ENCODE measurements around the gene ABCA4.

Gene ABCA4

DNA sequence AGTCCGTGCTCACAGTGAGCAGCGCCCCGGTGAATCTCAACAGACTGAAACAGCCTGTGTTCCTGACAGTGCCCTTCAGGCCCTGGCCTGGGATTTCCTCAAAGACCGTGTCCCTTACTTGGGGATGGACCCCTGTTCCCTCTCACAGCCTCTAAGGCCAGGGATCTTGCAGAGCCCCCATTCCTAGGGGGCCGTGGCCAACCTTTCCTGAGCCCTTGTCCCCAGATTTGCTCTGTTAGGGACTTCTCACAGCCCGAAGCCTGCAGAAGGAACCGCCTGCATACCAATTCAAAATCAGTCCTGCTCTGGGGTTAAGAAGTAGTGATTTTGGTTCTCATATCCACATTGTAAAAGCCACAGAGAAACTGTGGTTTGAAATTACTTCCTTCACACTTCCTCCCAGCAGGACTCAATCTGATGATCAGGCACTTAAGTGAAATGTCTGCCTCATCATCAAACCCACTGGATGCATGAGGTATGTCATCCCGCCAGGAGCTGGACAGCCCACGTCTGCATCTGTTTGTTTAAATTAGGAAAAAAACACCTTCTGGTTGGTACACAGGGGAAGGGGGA, 14.9 kb downstream of the ABCA4 start:
- H3K27me3 ChIP-seq (replicated peaks), result no peaks in the 10 kb centered on the region
- in situ Hi-C loops (cut with HindIII; ENCODE audit: low pct_ligation_motif_present, low sequenced_read_pairs), result no loop called here

DNA sequence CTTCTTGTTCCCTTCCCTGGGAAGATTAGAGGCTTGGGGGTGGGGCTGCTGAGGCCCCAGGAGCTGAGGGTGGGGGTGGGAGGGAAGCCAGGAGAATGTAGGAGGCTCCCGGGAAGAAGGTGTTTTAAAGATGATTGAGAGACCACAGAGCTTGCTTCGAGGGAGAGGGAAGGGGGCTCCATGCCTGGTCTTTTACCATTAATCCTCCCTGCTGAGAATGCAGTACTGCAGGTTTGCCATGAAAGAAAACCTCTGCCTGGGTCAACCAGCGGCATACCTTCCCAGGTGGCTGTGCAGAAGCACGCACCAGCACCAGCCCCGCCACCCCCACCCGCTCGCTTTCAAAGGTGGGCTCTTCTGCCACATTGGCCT, 15.4 kb downstream of the ABCA4 start:
- no peak for DNase-seq
- TF ChIP-seq, protein P1, sequence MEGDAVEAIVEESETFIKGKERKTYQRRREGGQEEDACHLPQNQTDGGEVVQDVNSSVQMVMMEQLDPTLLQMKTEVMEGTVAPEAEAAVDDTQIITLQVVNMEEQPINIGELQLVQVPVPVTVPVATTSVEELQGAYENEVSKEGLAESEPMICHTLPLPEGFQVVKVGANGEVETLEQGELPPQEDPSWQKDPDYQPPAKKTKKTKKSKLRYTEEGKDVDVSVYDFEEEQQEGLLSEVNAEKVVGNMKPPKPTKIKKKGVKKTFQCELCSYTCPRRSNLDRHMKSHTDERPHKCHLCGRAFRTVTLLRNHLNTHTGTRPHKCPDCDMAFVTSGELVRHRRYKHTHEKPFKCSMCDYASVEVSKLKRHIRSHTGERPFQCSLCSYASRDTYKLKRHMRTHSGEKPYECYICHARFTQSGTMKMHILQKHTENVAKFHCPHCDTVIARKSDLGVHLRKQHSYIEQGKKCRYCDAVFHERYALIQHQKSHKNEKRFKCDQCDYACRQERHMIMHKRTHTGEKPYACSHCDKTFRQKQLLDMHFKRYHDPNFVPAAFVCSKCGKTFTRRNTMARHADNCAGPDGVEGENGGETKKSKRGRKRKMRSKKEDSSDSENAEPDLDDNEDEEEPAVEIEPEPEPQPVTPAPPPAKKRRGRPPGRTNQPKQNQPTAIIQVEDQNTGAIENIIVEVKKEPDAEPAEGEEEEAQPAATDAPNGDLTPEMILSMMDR (IDR thresholded peaks at IDR 0.05; ENCODE audit: low read depth, low read length, missing control alignments), result no peak
- no peak overlapping the region for H3K4me3 ChIP-seq (ENCODE audit: low read depth, low read length)
- no peaks in the 10 kb centered on the region for H3K27me3 ChIP-seq (replicated peaks)
- in situ Hi-C loops (cut with HindIII; ENCODE audit: low pct_ligation_motif_present, low sequenced_read_pairs), result no loop called here
- no peak overlapping the region for H3K27ac ChIP-seq
- H3K36me3 ChIP-seq (replicated peaks), result no peaks in the 10 kb centered on the region

More for the DNA sequence above, 14.9 kb downstream of the ABCA4 start:
- no peak for DNase-seq
- H3K36me3 ChIP-seq (replicated peaks), result no peaks in the 10 kb centered on the region
- H3K27ac ChIP-seq, result no peak overlapping the region
- TF ChIP-seq, protein P1 (IDR thresholded peaks at IDR 0.05; ENCODE audit: low read depth, low read length, missing control alignments), result no peak
- no peak overlapping the region for H3K4me3 ChIP-seq (ENCODE audit: low read depth, low read length)

DNA sequence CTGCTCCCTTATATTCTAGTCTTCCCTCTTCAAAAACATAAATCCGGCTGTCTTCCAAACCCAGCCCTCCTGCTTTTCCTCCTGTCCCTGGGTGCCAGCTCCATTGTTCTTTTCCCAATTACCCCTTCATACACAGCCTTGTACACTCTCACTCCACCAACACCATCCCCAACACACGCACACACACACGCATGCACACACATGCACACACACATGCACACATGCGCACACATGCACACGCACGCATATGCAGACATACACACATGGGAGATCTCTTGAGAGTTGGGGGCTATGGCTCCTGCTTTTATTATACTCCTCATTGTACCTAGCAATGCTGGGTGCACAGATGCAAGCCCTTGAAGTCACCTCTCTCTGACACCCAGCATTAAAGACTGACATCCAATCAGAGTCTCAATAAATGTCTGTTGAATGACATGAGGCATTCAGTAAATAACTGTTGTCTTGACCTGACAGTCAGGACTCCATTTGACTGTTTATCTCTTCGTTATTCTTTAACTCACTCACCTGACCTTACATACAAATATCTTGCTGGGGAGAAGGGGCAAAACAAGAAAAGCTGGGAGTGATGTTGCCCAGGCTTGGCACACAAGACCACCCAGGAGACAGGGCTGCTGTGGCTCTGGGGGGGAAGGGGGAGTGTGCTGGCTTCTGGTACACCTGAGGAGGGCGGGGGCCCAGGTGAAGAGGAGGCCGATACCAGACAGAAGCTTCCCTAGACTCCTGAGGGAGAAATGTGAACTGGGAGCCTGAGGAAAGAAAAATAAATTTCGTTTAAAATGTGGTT, 16.0 kb downstream of the ABCA4 start:
- no peak overlapping the region for H3K27ac ChIP-seq
- no peak for DNase-seq
- TF ChIP-seq, protein P1 (IDR thresholded peaks at IDR 0.05; ENCODE audit: low read depth, low read length, missing control alignments), result no peak
- H3K27me3 ChIP-seq (replicated peaks), result no peaks in the 10 kb centered on the region
- no peak overlapping the region for H3K4me3 ChIP-seq (ENCODE audit: low read depth, low read length)
- H3K36me3 ChIP-seq (replicated peaks), result no peaks in the 10 kb centered on the region
- in situ Hi-C loops (cut with HindIII; ENCODE audit: low pct_ligation_motif_present, low sequenced_read_pairs), result no loop called here

DNA sequence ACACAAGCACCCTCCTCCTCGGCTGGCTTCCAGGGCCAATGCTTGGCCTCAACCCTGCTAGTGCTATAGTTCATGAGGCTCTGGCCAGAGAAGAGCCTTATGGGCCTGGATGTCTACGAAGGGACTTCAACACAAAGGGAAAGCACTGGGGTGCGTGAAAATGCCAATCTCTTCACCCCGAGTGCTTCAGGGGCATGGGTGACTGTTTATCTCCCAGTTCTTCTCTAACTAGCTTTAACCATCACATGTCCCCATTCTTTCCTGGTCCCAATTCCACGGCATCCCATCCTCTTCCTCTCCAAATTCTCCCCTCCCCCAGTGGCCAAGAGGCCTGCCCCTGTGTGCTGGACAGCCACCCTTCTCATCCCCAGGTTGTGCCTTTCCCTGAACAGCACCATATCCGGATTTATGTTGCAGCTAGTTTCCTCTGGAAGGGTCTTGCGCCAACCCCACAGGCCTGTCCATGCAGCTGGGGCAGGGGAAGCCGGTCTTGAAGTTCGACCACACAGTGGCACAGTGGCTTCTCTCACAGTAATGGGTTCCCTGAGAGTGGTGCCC, 16.7 kb downstream of the ABCA4 start:
- H3K27me3 ChIP-seq (replicated peaks), result no peaks in the 10 kb centered on the region

DNA sequence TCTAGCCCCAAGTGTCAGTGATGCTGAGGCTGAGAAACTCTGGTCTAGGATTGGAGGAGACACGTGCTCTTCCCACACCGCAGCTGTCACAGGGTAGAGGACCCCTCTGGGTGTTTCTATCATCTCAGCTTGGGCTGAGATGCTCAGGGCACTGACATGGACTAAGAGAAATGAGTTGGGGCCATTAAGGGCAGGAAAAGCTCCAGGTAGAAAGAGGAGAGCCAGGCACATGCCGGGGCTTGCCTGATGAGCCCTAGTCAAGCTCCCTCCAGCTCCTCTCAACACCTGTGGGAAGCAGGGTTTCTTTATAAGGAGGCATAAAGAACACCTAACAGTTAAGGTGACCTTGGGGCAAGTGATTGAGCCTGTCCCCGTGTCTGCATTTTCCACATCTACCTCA, 17.3 kb downstream of the ABCA4 start:
- no peak for DNase-seq
- Histone ChIP-seq H3K27ac (no peak overlapping the region), H3K27me3 (replicated peaks) (no peaks in the 10 kb centered on the region), H3K36me3 (replicated peaks) (no peaks in the 10 kb centered on the region), H3K4me3 (ENCODE audit: low read depth, low read length) (no peak overlapping the region)
- in situ Hi-C loops (cut with HindIII; ENCODE audit: low pct_ligation_motif_present, low sequenced_read_pairs), result no loop called here
- TF ChIP-seq, protein P1 (IDR thresholded peaks at IDR 0.05; ENCODE audit: low read depth, low read length, missing control alignments), result no peak

More for the DNA sequence above, 16.7 kb downstream of the ABCA4 start:
- TF ChIP-seq, protein P1 (IDR thresholded peaks at IDR 0.05; ENCODE audit: low read depth, low read length, missing control alignments), result no peak
- in situ Hi-C loops (cut with HindIII; ENCODE audit: low pct_ligation_motif_present, low sequenced_read_pairs), result no loop called here
- no peak for DNase-seq
- H3K27ac ChIP-seq, result no peak overlapping the region
- no peak overlapping the region for H3K4me3 ChIP-seq (ENCODE audit: low read depth, low read length)
- no peaks in the 10 kb centered on the region for H3K36me3 ChIP-seq (replicated peaks)
